Measurements from ENCODE around the gene AHRR.

Gene AHRR

GRCh38 chr5:373710-374602, 52.4 kb downstream of the AHRR start:
- H3K4me3 ChIP-seq (ENCODE audit: low read depth, low read length) = peak overlapping the region; percentile 38
- TF ChIP-seq CTCF (IDR thresholded peaks at IDR 0.05; ENCODE audit: low read depth, low read length, missing control alignments) = no peak
- no peak for DNase-seq (ENCODE audit: low read depth)

- no peak for DNase-seq (ENCODE audit: low read depth)
- TF ChIP-seq CTCF (IDR thresholded peaks at IDR 0.05; ENCODE audit: low read depth, low read length, missing control alignments) = no peak
- no peak overlapping the region for H3K4me3 ChIP-seq (ENCODE audit: low read depth, low read length)
These were observed 53.3 kb downstream of the AHRR start for GRCh38 chr5:374631-375335.

- no peak for DNase-seq (ENCODE audit: low read depth)
- no peak overlapping the region for H3K4me3 ChIP-seq (ENCODE audit: low read depth, low read length)
- no peak for TF ChIP-seq CTCF (IDR thresholded peaks at IDR 0.05; ENCODE audit: low read depth, low read length, missing control alignments)
These were observed 53.9 kb downstream of the AHRR start for GRCh38 chr5:375336-375920.

GRCh38 chr5:375921-376798, 54.6 kb downstream of the AHRR start:
- no peak for TF ChIP-seq CTCF (IDR thresholded peaks at IDR 0.05; ENCODE audit: low read depth, low read length, missing control alignments)
- no peak overlapping the region for H3K4me3 ChIP-seq (ENCODE audit: low read depth, low read length)
- DNase-seq (ENCODE audit: low read depth) = no peak

- no peak for TF ChIP-seq CTCF (IDR thresholded peaks at IDR 0.05; ENCODE audit: low read depth, low read length, missing control alignments)
- no peak for DNase-seq (ENCODE audit: low read depth)
These were observed 55.3 kb downstream of the AHRR start for GRCh38 chr5:376799-377325.

GRCh38 chr5:377326-377981, 55.9 kb downstream of the AHRR start:
- no peak for DNase-seq (ENCODE audit: low read depth)
- TF ChIP-seq CTCF (IDR thresholded peaks at IDR 0.05; ENCODE audit: low read depth, low read length, missing control alignments) = no peak
- no peak overlapping the region for H3K4me3 ChIP-seq (ENCODE audit: low read depth, low read length)

More at GRCh38 chr5:376799-377325, 55.3 kb downstream of the AHRR start:
- H3K4me3 ChIP-seq (ENCODE audit: low read depth, low read length) = no peak overlapping the region
